Gastroesophageal sphincter (tissue), 4 donors: ENCODE results near the gene GAPT. TPM values are rescaled to one million over a fixed set of nuclear protein-coding genes. Genes with fewer than 3 reads are reported as not detected.

Experiments used
- ATAC-seq: fragments of 150-250 bp; one replicate; pipeline ENCODE4 v1.9.1; 2016; ENCODE audit warnings: mild to moderate bottlenecking, moderate library complexity
- H3K27ac ChIP-seq, 4 donors: fragments of 200-600 bp; sonication (generic) in 3 of 4; 1 replicate in 3 of 4; 2 replicates in 1 of 4; pipeline ENCODE4 v1.5.1; 2016 to 2019
- H3K27me3 ChIP-seq: fragments of 200-600 bp; sonication (generic); one replicate; pipeline ENCODE4 v1.5.1; 2019
- H3K36me3 ChIP-seq, 2 donors: fragments of 200-600 bp; sonication (generic); one replicate each; pipeline ENCODE4 v1.5.1; 2019; ENCODE audit warnings: control low read depth in 1 of 2
- H3K4me1 ChIP-seq, 3 donors: fragments of 200-600 bp; sonication (generic); 1 replicate in 2 of 3; 2 replicates in 1 of 3; pipeline ENCODE4 v1.5.1; 2016 to 2019; ENCODE audit warnings: control low read depth in 2 of 3
- H3K4me3 ChIP-seq, 2 donors: fragments of 200-600 bp; sonication (generic); one replicate each; pipeline ENCODE4 v1.5.1; 2019; ENCODE audit warnings: mild to moderate bottlenecking in 1 of 2, moderate library complexity in 1 of 2
- H3K9me3 ChIP-seq, 3 donors: fragments of 200-600 bp; sonication (generic); one replicate each; pipeline ENCODE4 v1.5.1; 2017 to 2019; ENCODE audit warnings: control low read depth in 2 of 3
- CTCF ChIP-seq, 4 experiments: fragments of 200-600 bp in 2 of 4; fragments of 450-650 bp in 2 of 4; sonication (generic) in 1 of 4; IDR thresholded peaks; one replicate each; pipeline ENCODE4 v1.5.1; 2017 to 2019; ENCODE audit warnings: antibody characterized with exemption in 4 of 4, mild to moderate bottlenecking in 2 of 4, moderate library complexity in 2 of 4
- EP300 ChIP-seq: sonication (generic); formaldehyde crosslinking; IDR thresholded peaks from one replicate; pipeline ENCODE4 v1.6.1; 2017; ENCODE audit warnings: antibody characterized with exemption, mild to moderate bottlenecking
- POLR2A ChIP-seq, 2 donors: fragments of 450-650 bp; IDR thresholded peaks; one replicate each; pipeline ENCODE4 v1.6.1; 2017; ENCODE audit warnings: antibody characterized with exemption in 2 of 2, mild to moderate bottlenecking in 2 of 2, moderate library complexity in 1 of 2
- POLR2AphosphoS5 ChIP-seq: sonication (generic); formaldehyde crosslinking; IDR thresholded peaks from one replicate; pipeline ENCODE4 v1.6.1; 2017; ENCODE audit warnings: antibody characterized with exemption
- WGBS, 2 donors: methylation state at CpG; one replicate each; pipeline ENCODE4 v1.1.5; 2018; ENCODE audit warnings: low coverage in 1 of 2; 5-methylcytosine and 5-hydroxymethylcytosine counted together
- total RNA-seq, 4 donors: library from RNA; depleted of rRNA; stranded (reverse); fragments of >200 nt; gene quantifications; one replicate each; pipeline ENCODE4 v1.1.0, GENCODE V29; 2016

The GAPT gene
- total RNA-seq, 4 donors from 2014 or later = 0.50 to 2.4 (median 2.2) TPM; not detected in 1

GRCh38 chr5:58450811-58451629 lies 40.2 kb upstream of the GAPT start:
- TF ChIP-seq CTCF (IDR thresholded peaks at IDR 0.05) (no peak), POLR2A (IDR thresholded peaks at IDR 0.05) (no peak), POLR2AphosphoS5 (no peak), EP300 (no peak)
- Histone ChIP-seq H3K27ac (no peak overlapping the region), H3K4me1 (peaks cover 0 to 9% (median 0%) of the 10 kb centered on the region in 3 donors), H3K4me3 (no peak overlapping the region), H3K27me3 (no peaks in the 10 kb centered on the region), H3K9me3 (no peaks in the 10 kb centered on the region), H3K36me3 (peaks cover 0 to 29% of the 10 kb centered on the region in 2 donors)
- no peak for ATAC-seq
- 72 to 82% methylated on average over 8 of the region's 10 CpGs for WGBS, 2 donors

DNA sequence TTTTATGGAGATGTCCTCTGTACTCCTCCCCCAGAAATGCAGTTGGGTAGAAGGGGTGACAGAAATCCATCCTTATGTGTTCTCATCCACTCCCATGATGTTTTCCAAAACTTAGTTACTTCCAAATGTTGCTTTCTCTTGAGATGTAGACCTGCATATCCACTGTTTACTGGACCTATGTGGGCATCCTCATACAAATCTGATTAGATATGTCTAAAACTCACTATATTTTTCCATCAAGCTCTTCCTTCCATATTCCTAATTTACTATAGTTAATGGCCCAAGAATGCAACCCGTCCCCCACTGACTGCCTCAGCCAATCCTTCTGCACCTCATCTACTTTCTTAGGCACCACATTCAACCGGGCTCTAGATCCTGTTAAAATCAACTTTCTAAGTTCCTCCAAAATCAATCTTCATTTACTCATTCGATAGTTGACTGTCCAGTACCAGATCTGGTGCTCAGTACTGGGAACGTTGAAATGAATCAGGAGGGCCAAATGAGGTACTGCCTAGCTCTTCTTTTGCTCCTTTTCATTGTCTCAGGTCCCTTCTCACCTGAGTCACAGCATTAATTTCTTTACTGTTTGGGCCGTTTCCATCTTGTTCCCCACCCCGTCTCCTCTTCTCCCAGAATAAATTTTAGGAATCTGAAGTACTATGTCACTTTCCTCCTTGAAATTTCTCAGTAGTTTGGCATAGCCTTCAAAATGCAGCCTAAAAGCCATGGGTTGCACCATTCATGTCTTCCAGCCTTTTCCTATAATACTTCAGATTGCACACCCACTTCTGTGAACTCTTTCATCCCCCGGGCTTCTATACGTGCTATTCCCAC lies 39.3 kb upstream of the GAPT start:
- ATAC-seq = no peak
- no peak overlapping the region for H3K4me3 ChIP-seq
- 83 to 86% methylated on average over 8 of the region's 8 CpGs for WGBS, 2 donors

DNA sequence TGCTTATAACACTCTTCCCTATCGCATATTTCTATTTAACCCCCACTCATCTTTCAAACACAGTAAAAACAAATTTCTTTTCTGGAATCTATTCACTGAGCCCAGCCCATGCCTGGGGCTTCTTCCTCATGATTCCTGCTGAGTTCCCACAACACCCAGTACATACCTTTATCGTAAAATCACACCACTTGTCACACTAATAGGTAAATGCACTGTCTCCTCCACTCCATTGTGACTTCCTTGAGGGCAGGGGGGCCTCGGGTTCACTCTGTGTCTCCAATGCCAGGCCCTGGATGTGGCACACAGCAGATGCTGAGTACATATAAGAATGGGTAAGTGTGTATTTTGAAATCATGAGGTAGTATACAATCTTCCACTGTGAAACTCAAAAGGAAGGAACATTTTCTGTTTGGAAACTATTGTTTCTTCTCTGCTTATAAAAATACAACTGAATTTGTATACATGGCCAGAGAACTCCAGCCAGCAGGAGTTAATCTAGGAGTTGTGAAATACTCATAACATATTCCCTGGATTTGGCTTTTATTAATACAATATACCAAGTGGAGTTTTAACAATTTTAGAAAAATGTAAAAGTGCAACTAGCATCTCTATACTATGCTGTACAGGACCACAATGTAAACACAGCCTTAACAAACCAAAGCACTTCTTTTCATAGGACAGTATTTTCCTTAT lies 38.5 kb upstream of the GAPT start:
- H3K4me1 ChIP-seq = peaks cover 0 to 9% (median 0%) of the 10 kb centered on the region in 3 donors
- no peak overlapping the region for H3K27ac ChIP-seq
- H3K36me3 ChIP-seq = peaks cover 0 to 29% of the 10 kb centered on the region in 2 donors
- WGBS, 2 donors = 77 to 94% methylated on average over 2 to 3 of the region's 3 CpGs
- ATAC-seq = no peak
- no peaks in the 10 kb centered on the region for H3K27me3 ChIP-seq
- TF ChIP-seq POLR2A (IDR thresholded peaks at IDR 0.05) (no peak), POLR2AphosphoS5 (no peak), CTCF (IDR thresholded peaks at IDR 0.05) (no peak), EP300 (no peak)
- H3K9me3 ChIP-seq = no peaks in the 10 kb centered on the region
- no peak overlapping the region for H3K4me3 ChIP-seq

More for the DNA sequence above, 39.3 kb upstream of the GAPT start:
- Histone ChIP-seq H3K27ac (no peak overlapping the region), H3K36me3 (peaks cover 0 to 29% of the 10 kb centered on the region in 2 donors), H3K9me3 (no peaks in the 10 kb centered on the region), H3K27me3 (no peaks in the 10 kb centered on the region), H3K4me1 (peaks cover 0 to 9% (median 0%) of the 10 kb centered on the region in 3 donors)
- no peak for TF ChIP-seq CTCF (IDR thresholded peaks at IDR 0.05)
- no peak for TF ChIP-seq POLR2AphosphoS5
- no peak for TF ChIP-seq EP300
- no peak for TF ChIP-seq POLR2A (IDR thresholded peaks at IDR 0.05)

DNA sequence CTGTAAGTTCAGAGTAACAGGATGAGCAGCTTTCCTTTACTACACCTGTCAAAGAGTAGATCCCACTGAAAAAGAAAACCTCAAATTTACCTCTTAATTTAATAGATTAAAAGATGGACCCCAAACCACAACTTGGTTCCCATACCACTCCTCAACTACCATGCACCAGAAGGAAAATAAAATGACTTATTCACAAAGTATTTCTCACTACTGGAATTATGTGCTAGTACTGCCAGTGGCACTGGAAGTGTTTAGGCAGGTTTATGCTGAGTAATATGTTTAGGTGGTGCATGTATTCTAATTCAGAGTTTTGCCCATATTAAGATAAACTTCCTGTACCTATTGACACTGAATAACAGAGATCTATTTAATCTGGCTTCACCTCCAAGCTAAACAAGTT lies 37.9 kb upstream of the GAPT start:
- no peaks in the 10 kb centered on the region for H3K27me3 ChIP-seq
- H3K36me3 ChIP-seq = peaks cover 0 to 29% of the 10 kb centered on the region in 2 donors
- no peaks in the 10 kb centered on the region for H3K9me3 ChIP-seq
- no peak for ATAC-seq
- H3K27ac ChIP-seq = no peak overlapping the region
- peaks cover 0 to 10% (median 0%) of the 10 kb centered on the region in 3 donors for H3K4me1 ChIP-seq
- no peak overlapping the region for H3K4me3 ChIP-seq
- no peak for TF ChIP-seq POLR2AphosphoS5
- TF ChIP-seq CTCF (IDR thresholded peaks at IDR 0.05) = no peak
- TF ChIP-seq POLR2A (IDR thresholded peaks at IDR 0.05) = no peak
- TF ChIP-seq EP300 = no peak
